SK-N-SH (cell line): Measurements from ENCODE around the gene TUNAR. TPM values are rescaled to one million over a fixed set of nuclear protein-coding genes. Genes with fewer than 3 reads are reported as not detected.

ENCODE experiments used
- CTCF ChIA-PET: fragments of 300-600, 350-600 bp; formaldehyde crosslinking; extraction: SDS; loops from one replicate; lab custom pipeline; 2021; lab: Yijun Ruan, JAX
- POLR2A ChIA-PET: fragments of 350-600 bp; sonication (Branson Sonifier 250); formaldehyde crosslinking; extraction: SDS; loops from one replicate; lab custom pipeline; 2020; ENCODE audit warnings: antibody characterized with exemption, inconsistent platforms; lab: Yijun Ruan, JAX
- DNase-seq: peaks from one replicate; pipeline ENCODE4 v3.0.0; 2012
- H2AFZ ChIP-seq: fragments of 200-600 bp; sonication (generic); 2 replicates; pipeline ENCODE4 v1.8.1; 2016; ENCODE audit warnings: antibody characterized with exemption, mild to moderate bottlenecking, low read depth
- H3F3A ChIP-seq: fragments of 200-600 bp; sonication (generic); replicated peaks from 2 replicates; pipeline ENCODE3; 2016; ENCODE audit warnings: antibody characterized with exemption, mild to moderate bottlenecking; ENCODE audit not compliant: insufficient read depth
- H3K27ac ChIP-seq, 2 experiments: fragments of 200-500 bp in 1 of 2; fragments of 200-600 bp in 1 of 2; sonication (Bioruptor generic) in 1 of 2; sonication (generic), shearing (Covaris generic) in 1 of 2; 2 replicates each; pipeline versions ENCODE4 v1.5.1 to v1.6.1; 2014 to 2016; ENCODE audit warnings: low read depth in 2 of 2, inconsistent platforms in 1 of 2, low read length in 1 of 2, mild to moderate bottlenecking in 1 of 2, mixed read lengths in 1 of 2
- H3K27me3 ChIP-seq: fragments of 200-600 bp; sonication (generic), shearing (Covaris generic); 2 replicates; pipeline ENCODE4 v1.6.1; 2016; ENCODE audit warnings: mixed run types; ENCODE audit not compliant: insufficient read depth
- H3K36me3 ChIP-seq, 2 experiments: fragments of 200-500 bp in 1 of 2; fragments of 200-600 bp in 1 of 2; sonication (Bioruptor generic) in 1 of 2; sonication (generic) in 1 of 2; replicated peaks in 1 of 2; 2 replicates each; pipeline versions ENCODE3 to v1.5.1; 2014 to 2016; ENCODE audit warnings: low read length in 1 of 2, mild to moderate bottlenecking in 1 of 2; ENCODE audit not compliant: insufficient read depth in 2 of 2, control insufficient read depth in 1 of 2
- H3K4me1 ChIP-seq, 2 experiments: fragments of 200-500 bp in 1 of 2; fragments of 200-600 bp in 1 of 2; sonication (Bioruptor generic) in 1 of 2; sonication (generic), shearing (Covaris generic) in 1 of 2; 2 replicates each; pipeline versions ENCODE4 v1.5.1 to v1.6.1; 2014 to 2016; ENCODE audit warnings: low read depth in 1 of 2, low read length in 1 of 2, mixed run types in 1 of 2; ENCODE audit not compliant: insufficient read depth in 2 of 2, control insufficient read depth in 1 of 2
- H3K4me2 ChIP-seq: fragments of 200-600 bp; sonication (generic), shearing (Covaris generic); 2 replicates; pipeline ENCODE4 v1.6.1; 2017; ENCODE audit warnings: mixed run types
- H3K4me3 ChIP-seq, 2 experiments: fragments of 200-500 bp in 1 of 2; fragments of 200-600 bp in 1 of 2; sonication (Bioruptor generic) in 1 of 2; sonication (generic), shearing (Covaris generic) in 1 of 2; 2 replicates each; pipeline versions ENCODE4 v1.5.1 to v1.8.1; 2014 to 2016; ENCODE audit warnings: low read depth in 2 of 2, inconsistent platforms in 1 of 2, low read length in 1 of 2, mild to moderate bottlenecking in 1 of 2, mixed read lengths in 1 of 2, moderate library complexity in 1 of 2
- H3K79me2 ChIP-seq: fragments of 200-600 bp; sonication (generic); 2 replicates; pipeline ENCODE4 v1.8.1; 2017; ENCODE audit warnings: mild to moderate bottlenecking; ENCODE audit not compliant: insufficient read depth
- H3K9ac ChIP-seq: fragments of 200-600 bp; sonication (generic); 2 replicates; pipeline ENCODE4 v1.6.1; 2017; ENCODE audit warnings: mixed run types
- H3K9me2 ChIP-seq: fragments of 200-600 bp; sonication (generic); 2 replicates; pipeline ENCODE4 v1.6.1; 2017; ENCODE audit warnings: mixed run types
- H3K9me3 ChIP-seq: fragments of 200-600 bp; sonication (generic); 2 replicates; pipeline ENCODE4 v1.6.1; 2017; ENCODE audit warnings: mixed run types, mild to moderate bottlenecking, moderate library complexity
- H4K20me1 ChIP-seq: fragments of 200-600 bp; sonication (generic); 2 replicates; pipeline ENCODE4 v1.6.1; 2017; ENCODE audit warnings: mild to moderate bottlenecking, mixed run types; ENCODE audit not compliant: insufficient read depth
- EZH2phosphoT487 ChIP-seq: fragments of 200-600 bp; sonication (generic); IDR thresholded peaks from 2 replicates; pipeline ENCODE4 v1.6.1; 2017; ENCODE audit warnings: low read depth, mixed run types, mild to moderate bottlenecking, antibody characterized with exemption, moderate library complexity, borderline replicate concordance
- GATA2 ChIP-seq: sonication (generic); formaldehyde crosslinking; IDR thresholded peaks from 2 replicates; pipeline ENCODE4 v1.5.0; 2020; ENCODE audit warnings: mild to moderate bottlenecking, missing genetic modification reagents
- MXI1 ChIP-seq: IDR thresholded peaks from 2 replicates; pipeline ENCODE4 v1.6.1; 2012; ENCODE audit warnings: mild to moderate bottlenecking, low read depth, low read length, improper control_type of control experiment
- PBX3 ChIP-seq: IDR thresholded peaks from 2 replicates; pipeline ENCODE4; 2012
- REST ChIP-seq: IDR thresholded peaks from 2 replicates; pipeline ENCODE4 v1.6.1; 2012; ENCODE audit warnings: mild to moderate bottlenecking, low read depth, low read length, moderate library complexity
- TEAD4 ChIP-seq: IDR thresholded peaks from 2 replicates; pipeline ENCODE4 v1.4.0; 2012; ENCODE audit warnings: mild to moderate bottlenecking, borderline replicate concordance; ENCODE audit not compliant: insufficient read depth
- USF2 ChIP-seq: fragments of 150-350 bp; IDR thresholded peaks from 2 replicates; pipeline ENCODE4 v1.6.1; 2017; ENCODE audit warnings: antibody characterized with exemption, low read length, low read depth, borderline replicate concordance
- YY1 ChIP-seq: IDR thresholded peaks from 2 replicates; pipeline ENCODE4 v1.4.0; 2012; ENCODE audit warnings: low read depth, mild to moderate bottlenecking
- WGBS: methylation state at CpG from one replicate; pipeline ENCODE4 v1.1.6; 2017; ENCODE audit warnings: low lambda C conversion rate; 5-methylcytosine and 5-hydroxymethylcytosine counted together
- polyA plus RNA-seq, 3 experiments: library from polyadenylated mRNA; depleted of rRNA; stranded (reverse); fragments of >200 nt; gene quantifications; 2 replicates each; pipeline ENCODE4 v1.2.3, GENCODE V29; 2012

TUNAR gene
- polyA plus RNA-seq, 1 of the 3 experiments (the other 2 are of a cell fraction), result 0.02 TPM

GRCh38 chr14:95928751-95929150 lies 52.1 kb downstream of the TUNAR start (continued):
- no peak for TF ChIP-seq PBX3
- TF ChIP-seq GATA2 (CRISPR knock-in tag), result no peak
- no peak for TF ChIP-seq YY1
- TF ChIP-seq EZH2phosphoT487, result no peak

- CTCF ChIA-PET, result no interaction called here
- TF ChIP-seq MXI1, result no peak
- no peak for TF ChIP-seq TEAD4
- TF ChIP-seq, all 33 proteins: peak for 0
- DNase-seq, result no peak
- Histone ChIP-seq H3K9me2 (no peaks in the 10 kb centered on the region), H3F3A (no peaks in the 10 kb centered on the region), H3K4me1 (no peaks in the 10 kb centered on the region), H2AFZ (no peak overlapping the region), H3K4me3 (no peak overlapping the region), H3K27ac (no peak overlapping the region), H3K79me2 (no peaks in the 10 kb centered on the region), H3K9ac (no peak overlapping the region), H3K36me3 (no peaks in the 10 kb centered on the region), H3K27me3 (no peaks in the 10 kb centered on the region), H3K9me3 (no peaks in the 10 kb centered on the region), H4K20me1 (no peaks in the 10 kb centered on the region), H3K4me2 (no peak overlapping the region)
- POLR2A ChIA-PET, result no interaction called here
These were observed 54.8 kb downstream of the TUNAR start for GRCh38 chr14:95931384-95931783.

GRCh38 chr14:95935228-95935822 lies 58.7 kb downstream of the TUNAR start:
- Histone ChIP-seq H3F3A (no peaks in the 10 kb centered on the region), H3K4me1 (no peaks in the 10 kb centered on the region), H3K9me3 (no peaks in the 10 kb centered on the region), H3K27me3 (no peaks in the 10 kb centered on the region), H3K4me2 (no peak overlapping the region), H3K9me2 (no peaks in the 10 kb centered on the region), H3K4me3 (no peak overlapping the region), H3K27ac (no peak overlapping the region), H4K20me1 (no peaks in the 10 kb centered on the region), H3K36me3 (no peaks in the 10 kb centered on the region), H2AFZ (no peak overlapping the region), H3K9ac (no peak overlapping the region), H3K79me2 (no peaks in the 10 kb centered on the region)
- WGBS, result 9% methylated on average over 2 of the region's 2 CpGs
- POLR2A ChIA-PET, result no interaction called here
- no peak for DNase-seq
- CTCF ChIA-PET, result interaction anchor here (1.1 kb wide), 1 partner anchor 12 kb away, joined by 3 read pairs; no protein-coding TSS in a partner anchor
- no peak for TF ChIP-seq USF2
- TF ChIP-seq REST, result peak; percentile 94
